WTC11 (cell line): ENCODE data around the gene SND1. TPM values are rescaled to one million over a fixed set of nuclear protein-coding genes. Genes with fewer than 3 reads are reported as not detected.

Experiments used
- ATAC-seq: fragments of 200-7000 bp; cut with Tn5 transposase; 2 replicates; pipeline ENCODE4 v1.10.0; 2021; ENCODE audit warnings: mild to moderate bottlenecking, moderate library complexity
- CTCF ChIA-PET: fragments of 300-600 bp; sonication (Branson Sonifier 250); formaldehyde crosslinking; loops from one replicate; lab custom pipeline; 2021; ENCODE audit warnings: antibody characterized with exemption; lab: Charles Lee
- POLR2A ChIA-PET: fragments of 350-600 bp; sonication (Branson Sonifier 250); formaldehyde crosslinking; loops from one replicate; lab custom pipeline; 2021; ENCODE audit warnings: antibody characterized with exemption; lab: Charles Lee
- DNase-seq: peaks from one replicate; pipeline ENCODE4 v3.0.0; 2021; ENCODE audit warnings: low spot score
- H3K27ac Mint-ChIP-seq: 2 replicates; pipeline ENCODE4 v1.8.0; 2021; ENCODE audit warnings: mixed read lengths
- H3K27me3 Mint-ChIP-seq: 2 replicates; pipeline ENCODE4 v1.8.0; 2021; ENCODE audit warnings: low read depth, mild to moderate bottlenecking, moderate library complexity, mixed read lengths
- H3K36me3 Mint-ChIP-seq: 2 replicates; pipeline ENCODE4 v1.8.0; 2021; ENCODE audit warnings: mixed read lengths
- H3K4me1 Mint-ChIP-seq: 2 replicates; pipeline ENCODE4 v1.8.0; 2022; ENCODE audit warnings: mixed read lengths
- H3K4me3 Mint-ChIP-seq: 2 replicates; pipeline ENCODE4 v1.8.0; 2021; ENCODE audit warnings: mild to moderate bottlenecking, moderate library complexity, mixed read lengths
- H3K9me3 Mint-ChIP-seq: 2 replicates; pipeline ENCODE4 v1.8.0; 2021; ENCODE audit warnings: mixed read lengths
- CREB1 ChIP-seq: sonication (generic); formaldehyde crosslinking; IDR thresholded peaks from 2 replicates; pipeline ENCODE4 v1.8.0; 2023; ENCODE audit warnings: mild to moderate bottlenecking, missing genetic modification reagents
- CREM ChIP-seq: sonication (generic); formaldehyde crosslinking; IDR thresholded peaks from 2 replicates; pipeline ENCODE4 v1.8.1; 2022; ENCODE audit warnings: mild to moderate bottlenecking, missing genetic modification reagents, moderate library complexity
- EMX1 ChIP-seq: fragments of 250-450 bp; sonication (Bioruptor Pico); IDR thresholded peaks from 2 replicates; pipeline ENCODE4 v1.8.0; 2021; ENCODE audit warnings: mild to moderate bottlenecking
- FOXK1 ChIP-seq: sonication (generic); formaldehyde crosslinking; IDR thresholded peaks from 2 replicates; pipeline ENCODE4 v1.8.0; 2022; ENCODE audit warnings: mild to moderate bottlenecking, moderate library complexity, missing genetic modification reagents
- GRHL2 ChIP-seq: fragments of 250-450 bp; sonication (Bioruptor Pico); IDR thresholded peaks from 2 replicates; pipeline ENCODE4 v1.8.0; 2022; ENCODE audit warnings: mild to moderate bottlenecking, moderate library complexity; ENCODE audit not compliant: insufficient replicate concordance, severe bottlenecking
- JAZF1 ChIP-seq: fragments of 250-450 bp; sonication (Bioruptor Pico); IDR thresholded peaks from 2 replicates; pipeline ENCODE4 v1.9.0; 2021; ENCODE audit warnings: moderate library complexity, mild to moderate bottlenecking, inconsistent platforms
- RORB ChIP-seq: fragments of 250-450 bp; sonication (Bioruptor Pico); IDR thresholded peaks from 2 replicates; pipeline ENCODE4 v1.9.0; 2021; ENCODE audit warnings: mild to moderate bottlenecking
- SOX15 ChIP-seq: fragments of 250-450 bp; sonication (Bioruptor Pico); IDR thresholded peaks from 2 replicates; pipeline ENCODE4 v1.9.0; 2021; ENCODE audit warnings: mild to moderate bottlenecking
- TP53 ChIP-seq: sonication (generic); formaldehyde crosslinking; IDR thresholded peaks from 2 replicates; pipeline ENCODE4 v1.8.1; 2023; ENCODE audit warnings: mild to moderate bottlenecking, missing genetic modification reagents
- ZBTB21 ChIP-seq: sonication (generic); formaldehyde crosslinking; IDR thresholded peaks from 2 replicates; pipeline ENCODE4 v1.8.1; 2023; ENCODE audit warnings: mild to moderate bottlenecking, missing genetic modification reagents, borderline replicate concordance
- ZNF138 ChIP-seq: sonication (generic); formaldehyde crosslinking; conservative IDR thresholded peaks from 2 replicates; pipeline ENCODE4 v1.8.1; 2022; ENCODE audit warnings: mild to moderate bottlenecking, moderate library complexity, missing genetic modification reagents
- ZNF263 ChIP-seq: sonication (generic); formaldehyde crosslinking; IDR thresholded peaks from 2 replicates; pipeline ENCODE4 v1.8.1; 2022; ENCODE audit warnings: low read depth, mild to moderate bottlenecking, moderate library complexity, missing genetic modification reagents
- total RNA-seq: library from RNA; stranded (reverse); gene quantifications from 3 replicates; pipeline ENCODE4 v1.2.3, GENCODE V29; 2021
- TF ChIP-seq, protein P1 (sequence below): sonication (generic); formaldehyde crosslinking; IDR thresholded peaks from 2 replicates; pipeline ENCODE4 v1.8.0; 2023; ENCODE audit warnings: missing genetic modification reagents
- TF ChIP-seq, protein P2 (sequence below): sonication (generic); formaldehyde crosslinking; IDR thresholded peaks from 2 replicates; pipeline ENCODE4 v1.8.1; 2023; ENCODE audit warnings: mild to moderate bottlenecking, missing genetic modification reagents, moderate library complexity
- TF ChIP-seq, protein P3 (sequence below): fragments of 250-450 bp; sonication (Bioruptor Pico); IDR thresholded peaks from 2 replicates; pipeline ENCODE4 v1.8.0; 2021; ENCODE audit warnings: mild to moderate bottlenecking
- TF ChIP-seq, protein P4 (sequence below): sonication (generic); formaldehyde crosslinking; IDR thresholded peaks from 2 replicates; pipeline ENCODE4 v1.8.1; 2022; ENCODE audit warnings: low read depth, missing genetic modification reagents, borderline replicate concordance
- TF ChIP-seq, protein P5 (sequence below): sonication (generic); formaldehyde crosslinking; IDR thresholded peaks from 2 replicates; pipeline ENCODE4 v1.8.1; 2022; ENCODE audit warnings: mild to moderate bottlenecking, moderate library complexity, missing genetic modification reagents
- TF ChIP-seq, protein P6 (sequence below): sonication (generic); formaldehyde crosslinking; conservative IDR thresholded peaks from 2 replicates; pipeline ENCODE4 v1.8.1; 2022; ENCODE audit warnings: mild to moderate bottlenecking, missing genetic modification reagents
- TF ChIP-seq, protein P7 (sequence below): sonication (generic); formaldehyde crosslinking; IDR thresholded peaks from 2 replicates; pipeline ENCODE4 v1.8.0; 2022; ENCODE audit warnings: missing genetic modification reagents
- TF ChIP-seq, protein P8 (sequence below): sonication (generic); formaldehyde crosslinking; IDR thresholded peaks from 2 replicates; pipeline ENCODE4 v1.8.0; 2022; ENCODE audit warnings: mild to moderate bottlenecking, missing genetic modification reagents

Gene SND1
- total RNA-seq, 1 experiment from 2014 or later: 261 TPM

DNA sequence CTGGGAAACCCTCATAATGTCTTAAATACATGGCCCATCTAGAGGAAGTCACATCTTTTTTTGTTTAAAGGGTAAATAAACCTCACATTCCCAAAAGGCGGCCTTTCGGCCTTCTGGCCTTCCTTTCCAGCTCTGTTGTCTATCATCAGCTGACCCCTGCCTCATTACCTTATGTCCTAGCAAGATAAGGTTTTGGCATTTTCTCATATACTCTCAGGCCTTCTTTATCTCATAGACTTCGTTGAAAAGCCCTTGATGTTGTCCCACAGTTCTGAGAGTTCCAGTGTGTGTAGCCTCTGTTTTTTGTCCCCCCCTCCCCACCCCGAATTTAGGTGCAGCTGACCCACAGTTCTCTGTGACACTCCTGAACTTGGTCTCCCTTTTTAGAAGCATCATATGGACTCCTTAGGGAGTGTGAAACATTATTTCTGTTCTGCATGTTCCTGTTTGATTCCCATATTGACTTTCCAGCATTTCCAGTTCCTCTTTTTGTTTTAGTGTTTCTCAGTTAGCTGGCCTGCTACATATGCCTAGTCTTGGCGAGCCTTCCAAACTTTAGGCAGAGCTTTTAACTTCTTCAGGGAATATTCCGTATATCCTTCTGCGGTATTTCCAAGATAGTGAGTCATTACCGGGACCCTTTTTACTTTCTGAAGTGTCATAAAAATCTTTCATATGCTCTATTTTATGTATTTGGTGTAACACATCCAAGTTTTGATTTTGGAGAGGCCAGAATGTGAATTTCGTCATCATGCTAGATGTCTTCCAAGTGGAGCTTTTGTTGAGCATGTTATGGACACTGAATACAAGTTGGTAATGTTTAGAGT, 240.7 kb downstream of the SND1 start:
- ChIA-PET CTCF (no interaction called here), POLR2A (no interaction called here)
- Mint-ChIP-seq H3K9me3 (no peaks in the 10 kb centered on the region), H3K36me3 (peaks cover 16% of the 10 kb centered on the region), H3K27ac (peak overlapping the region; percentile 24; the same call in 1 of the 2 replicates), H3K4me1 (peaks cover 55% of the 10 kb centered on the region), H3K4me3 (no peak overlapping the region), H3K27me3 (no peaks in the 10 kb centered on the region)
- no peak for DNase-seq
- TF ChIP-seq, protein P1, sequence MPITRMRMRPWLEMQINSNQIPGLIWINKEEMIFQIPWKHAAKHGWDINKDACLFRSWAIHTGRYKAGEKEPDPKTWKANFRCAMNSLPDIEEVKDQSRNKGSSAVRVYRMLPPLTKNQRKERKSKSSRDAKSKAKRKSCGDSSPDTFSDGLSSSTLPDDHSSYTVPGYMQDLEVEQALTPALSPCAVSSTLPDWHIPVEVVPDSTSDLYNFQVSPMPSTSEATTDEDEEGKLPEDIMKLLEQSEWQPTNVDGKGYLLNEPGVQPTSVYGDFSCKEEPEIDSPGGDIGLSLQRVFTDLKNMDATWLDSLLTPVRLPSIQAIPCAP (CRISPR knock-in tag): no peak
- TF ChIP-seq, protein P2, sequence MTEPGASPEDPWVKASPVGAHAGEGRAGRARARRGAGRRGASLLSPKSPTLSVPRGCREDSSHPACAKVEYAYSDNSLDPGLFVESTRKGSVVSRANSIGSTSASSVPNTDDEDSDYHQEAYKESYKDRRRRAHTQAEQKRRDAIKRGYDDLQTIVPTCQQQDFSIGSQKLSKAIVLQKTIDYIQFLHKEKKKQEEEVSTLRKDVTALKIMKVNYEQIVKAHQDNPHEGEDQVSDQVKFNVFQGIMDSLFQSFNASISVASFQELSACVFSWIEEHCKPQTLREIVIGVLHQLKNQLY: no peak
- TF ChIP-seq, protein P3, sequence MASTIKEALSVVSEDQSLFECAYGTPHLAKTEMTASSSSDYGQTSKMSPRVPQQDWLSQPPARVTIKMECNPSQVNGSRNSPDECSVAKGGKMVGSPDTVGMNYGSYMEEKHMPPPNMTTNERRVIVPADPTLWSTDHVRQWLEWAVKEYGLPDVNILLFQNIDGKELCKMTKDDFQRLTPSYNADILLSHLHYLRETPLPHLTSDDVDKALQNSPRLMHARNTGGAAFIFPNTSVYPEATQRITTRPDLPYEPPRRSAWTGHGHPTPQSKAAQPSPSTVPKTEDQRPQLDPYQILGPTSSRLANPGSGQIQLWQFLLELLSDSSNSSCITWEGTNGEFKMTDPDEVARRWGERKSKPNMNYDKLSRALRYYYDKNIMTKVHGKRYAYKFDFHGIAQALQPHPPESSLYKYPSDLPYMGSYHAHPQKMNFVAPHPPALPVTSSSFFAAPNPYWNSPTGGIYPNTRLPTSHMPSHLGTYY (CRISPR knock-in tag): no peak
- TF ChIP-seq RORB (no peak), CREM (CRISPR knock-in tag) (no peak), ZNF138 (CRISPR knock-in tag) (no peak), EMX1 (CRISPR knock-in tag) (no peak), CREB1 (CRISPR knock-in tag) (no peak), FOXK1 (no peak)
- TF ChIP-seq, protein P4, sequence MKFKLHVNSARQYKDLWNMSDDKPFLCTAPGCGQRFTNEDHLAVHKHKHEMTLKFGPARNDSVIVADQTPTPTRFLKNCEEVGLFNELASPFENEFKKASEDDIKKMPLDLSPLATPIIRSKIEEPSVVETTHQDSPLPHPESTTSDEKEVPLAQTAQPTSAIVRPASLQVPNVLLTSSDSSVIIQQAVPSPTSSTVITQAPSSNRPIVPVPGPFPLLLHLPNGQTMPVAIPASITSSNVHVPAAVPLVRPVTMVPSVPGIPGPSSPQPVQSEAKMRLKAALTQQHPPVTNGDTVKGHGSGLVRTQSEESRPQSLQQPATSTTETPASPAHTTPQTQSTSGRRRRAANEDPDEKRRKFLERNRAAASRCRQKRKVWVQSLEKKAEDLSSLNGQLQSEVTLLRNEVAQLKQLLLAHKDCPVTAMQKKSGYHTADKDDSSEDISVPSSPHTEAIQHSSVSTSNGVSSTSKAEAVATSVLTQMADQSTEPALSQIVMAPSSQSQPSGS (CRISPR knock-in tag): no peak
- TF ChIP-seq, protein P5, sequence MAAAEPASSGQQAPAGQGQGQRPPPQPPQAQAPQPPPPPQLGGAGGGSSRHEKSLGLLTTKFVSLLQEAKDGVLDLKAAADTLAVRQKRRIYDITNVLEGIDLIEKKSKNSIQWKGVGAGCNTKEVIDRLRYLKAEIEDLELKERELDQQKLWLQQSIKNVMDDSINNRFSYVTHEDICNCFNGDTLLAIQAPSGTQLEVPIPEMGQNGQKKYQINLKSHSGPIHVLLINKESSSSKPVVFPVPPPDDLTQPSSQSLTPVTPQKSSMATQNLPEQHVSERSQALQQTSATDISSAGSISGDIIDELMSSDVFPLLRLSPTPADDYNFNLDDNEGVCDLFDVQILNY (CRISPR knock-in tag): no peak
- TF ChIP-seq, protein P6, sequence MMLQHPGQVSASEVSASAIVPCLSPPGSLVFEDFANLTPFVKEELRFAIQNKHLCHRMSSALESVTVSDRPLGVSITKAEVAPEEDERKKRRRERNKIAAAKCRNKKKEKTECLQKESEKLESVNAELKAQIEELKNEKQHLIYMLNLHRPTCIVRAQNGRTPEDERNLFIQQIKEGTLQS: no peak
- TF ChIP-seq, protein P7, sequence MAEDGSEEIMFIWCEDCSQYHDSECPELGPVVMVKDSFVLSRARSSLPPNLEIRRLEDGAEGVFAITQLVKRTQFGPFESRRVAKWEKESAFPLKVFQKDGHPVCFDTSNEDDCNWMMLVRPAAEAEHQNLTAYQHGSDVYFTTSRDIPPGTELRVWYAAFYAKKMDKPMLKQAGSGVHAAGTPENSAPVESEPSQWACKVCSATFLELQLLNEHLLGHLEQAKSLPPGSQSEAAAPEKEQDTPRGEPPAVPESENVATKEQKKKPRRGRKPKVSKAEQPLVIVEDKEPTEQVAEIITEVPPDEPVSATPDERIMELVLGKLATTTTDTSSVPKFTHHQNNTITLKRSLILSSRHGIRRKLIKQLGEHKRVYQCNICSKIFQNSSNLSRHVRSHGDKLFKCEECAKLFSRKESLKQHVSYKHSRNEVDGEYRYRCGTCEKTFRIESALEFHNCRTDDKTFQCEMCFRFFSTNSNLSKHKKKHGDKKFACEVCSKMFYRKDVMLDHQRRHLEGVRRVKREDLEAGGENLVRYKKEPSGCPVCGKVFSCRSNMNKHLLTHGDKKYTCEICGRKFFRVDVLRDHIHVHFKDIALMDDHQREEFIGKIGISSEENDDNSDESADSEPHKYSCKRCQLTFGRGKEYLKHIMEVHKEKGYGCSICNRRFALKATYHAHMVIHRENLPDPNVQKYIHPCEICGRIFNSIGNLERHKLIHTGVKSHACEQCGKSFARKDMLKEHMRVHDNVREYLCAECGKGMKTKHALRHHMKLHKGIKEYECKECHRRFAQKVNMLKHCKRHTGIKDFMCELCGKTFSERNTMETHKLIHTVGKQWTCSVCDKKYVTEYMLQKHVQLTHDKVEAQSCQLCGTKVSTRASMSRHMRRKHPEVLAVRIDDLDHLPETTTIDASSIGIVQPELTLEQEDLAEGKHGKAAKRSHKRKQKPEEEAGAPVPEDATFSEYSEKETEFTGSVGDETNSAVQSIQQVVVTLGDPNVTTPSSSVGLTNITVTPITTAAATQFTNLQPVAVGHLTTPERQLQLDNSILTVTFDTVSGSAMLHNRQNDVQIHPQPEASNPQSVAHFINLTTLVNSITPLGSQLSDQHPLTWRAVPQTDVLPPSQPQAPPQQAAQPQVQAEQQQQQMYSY (CRISPR knock-in tag): no peak
- no peak for ATAC-seq

DNA sequence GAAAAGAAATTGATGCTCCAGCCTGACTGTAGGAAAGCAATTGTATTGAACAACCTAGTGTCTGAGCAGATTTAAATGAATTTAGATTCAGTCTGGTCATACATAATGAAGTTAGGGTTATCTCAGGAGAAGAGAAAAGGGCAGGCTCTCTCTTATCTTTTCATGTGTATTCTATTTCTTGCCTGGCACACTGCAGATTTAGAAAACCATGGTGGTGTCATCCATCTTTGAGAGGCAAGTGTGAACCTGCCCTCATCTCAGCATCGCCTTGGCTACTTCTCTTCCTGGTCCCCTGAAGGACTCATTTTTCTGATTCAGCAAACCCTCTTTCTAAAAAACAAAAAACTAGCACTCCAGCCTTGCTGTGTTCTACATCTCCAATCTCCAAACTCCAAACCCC, 241.6 kb downstream of the SND1 start:
- CTCF ChIA-PET: interaction anchor here (0.7 kb wide), 1 partner anchor 11 kb away, joined by 3 read pairs; no protein-coding TSS in a partner anchor
- DNase-seq (no peak), ATAC-seq (no peak)
- Mint-ChIP-seq H3K4me3 (no peak overlapping the region), H3K27me3 (no peaks in the 10 kb centered on the region), H3K9me3 (no peaks in the 10 kb centered on the region), H3K4me1 (peaks cover 47% of the 10 kb centered on the region), H3K27ac (no peak overlapping the region), H3K36me3 (peaks cover 11% of the 10 kb centered on the region)
- no peak for TF ChIP-seq SOX15 (CRISPR knock-in tag)
- TF ChIP-seq ZNF138 (CRISPR knock-in tag): no peak
- no peak for TF ChIP-seq ZBTB21 (CRISPR knock-in tag)
- TF ChIP-seq ZNF263 (CRISPR knock-in tag): no peak
- TF ChIP-seq, protein P3 (CRISPR knock-in tag): no peak
- no peak for TF ChIP-seq GRHL2 (CRISPR knock-in tag)
- TF ChIP-seq, protein P8, sequence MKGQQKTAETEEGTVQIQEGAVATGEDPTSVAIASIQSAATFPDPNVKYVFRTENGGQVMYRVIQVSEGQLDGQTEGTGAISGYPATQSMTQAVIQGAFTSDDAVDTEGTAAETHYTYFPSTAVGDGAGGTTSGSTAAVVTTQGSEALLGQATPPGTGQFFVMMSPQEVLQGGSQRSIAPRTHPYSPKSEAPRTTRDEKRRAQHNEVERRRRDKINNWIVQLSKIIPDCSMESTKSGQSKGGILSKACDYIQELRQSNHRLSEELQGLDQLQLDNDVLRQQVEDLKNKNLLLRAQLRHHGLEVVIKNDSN (CRISPR knock-in tag): no peak
- no peak for TF ChIP-seq JAZF1 (CRISPR knock-in tag)
- TF ChIP-seq TP53: no peak
- POLR2A ChIA-PET: no interaction called here
